WTC11 (cell line): ENCODE measurements around the gene CNTNAP1. TPM values are rescaled to one million over a fixed set of nuclear protein-coding genes. Genes with fewer than 3 reads are reported as not detected.

ENCODE experiments used
- ATAC-seq: fragments of 200-7000 bp; cut with Tn5 transposase; 2 replicates; pipeline ENCODE4 v1.10.0; 2021; ENCODE audit warnings: mild to moderate bottlenecking, moderate library complexity
- CTCF ChIA-PET: fragments of 300-600 bp; sonication (Branson Sonifier 250); formaldehyde crosslinking; loops from one replicate; lab custom pipeline; 2021; ENCODE audit warnings: antibody characterized with exemption; lab: Charles Lee
- POLR2A ChIA-PET: fragments of 350-600 bp; sonication (Branson Sonifier 250); formaldehyde crosslinking; loops from one replicate; lab custom pipeline; 2021; ENCODE audit warnings: antibody characterized with exemption; lab: Charles Lee
- DNase-seq: peaks from one replicate; pipeline ENCODE4 v3.0.0; 2021; ENCODE audit warnings: low spot score
- H3K27ac Mint-ChIP-seq: 2 replicates; pipeline ENCODE4 v1.8.0; 2021; ENCODE audit warnings: mixed read lengths
- H3K27me3 Mint-ChIP-seq: 2 replicates; pipeline ENCODE4 v1.8.0; 2021; ENCODE audit warnings: low read depth, mild to moderate bottlenecking, moderate library complexity, mixed read lengths
- H3K36me3 Mint-ChIP-seq: 2 replicates; pipeline ENCODE4 v1.8.0; 2021; ENCODE audit warnings: mixed read lengths
- H3K4me1 Mint-ChIP-seq: 2 replicates; pipeline ENCODE4 v1.8.0; 2022; ENCODE audit warnings: mixed read lengths
- H3K4me3 Mint-ChIP-seq: 2 replicates; pipeline ENCODE4 v1.8.0; 2021; ENCODE audit warnings: mild to moderate bottlenecking, moderate library complexity, mixed read lengths
- H3K9me3 Mint-ChIP-seq: 2 replicates; pipeline ENCODE4 v1.8.0; 2021; ENCODE audit warnings: mixed read lengths
- ARID4B ChIP-seq: sonication (generic); formaldehyde crosslinking; IDR thresholded peaks from 2 replicates; pipeline ENCODE4 v1.8.0; 2023; ENCODE audit warnings: missing genetic modification reagents, mild to moderate bottlenecking, borderline replicate concordance
- ATF2 ChIP-seq: sonication (generic); formaldehyde crosslinking; IDR thresholded peaks from 2 replicates; pipeline ENCODE4 v1.8.1; 2022; ENCODE audit warnings: low read depth, missing genetic modification reagents, borderline replicate concordance
- CREB1 ChIP-seq: sonication (generic); formaldehyde crosslinking; IDR thresholded peaks from 2 replicates; pipeline ENCODE4 v1.8.0; 2023; ENCODE audit warnings: mild to moderate bottlenecking, missing genetic modification reagents
- E2F5 ChIP-seq: sonication (generic); formaldehyde crosslinking; IDR thresholded peaks from 2 replicates; pipeline ENCODE4 v1.8.1; 2022; ENCODE audit warnings: mild to moderate bottlenecking, moderate library complexity, missing genetic modification reagents
- ELF4 ChIP-seq: sonication (generic); formaldehyde crosslinking; IDR thresholded peaks from 2 replicates; pipeline ENCODE4 v1.8.1; 2022; ENCODE audit warnings: low read depth, mild to moderate bottlenecking, moderate library complexity, missing genetic modification reagents
- ERG ChIP-seq: fragments of 250-450 bp; sonication (Bioruptor Pico); IDR thresholded peaks from 2 replicates; pipeline ENCODE4 v1.8.0; 2021; ENCODE audit warnings: mild to moderate bottlenecking
- FOXJ3 ChIP-seq: sonication (generic); formaldehyde crosslinking; IDR thresholded peaks from 2 replicates; pipeline ENCODE4 v1.9.0; 2021; ENCODE audit warnings: missing genetic modification reagents, mild to moderate bottlenecking, borderline replicate concordance
- GABPB1 ChIP-seq: sonication (generic); formaldehyde crosslinking; IDR thresholded peaks from 2 replicates; pipeline ENCODE4 v1.8.1; 2023; ENCODE audit warnings: mild to moderate bottlenecking, missing genetic modification reagents
- MAX ChIP-seq: sonication (generic); formaldehyde crosslinking; IDR thresholded peaks from 2 replicates; pipeline ENCODE4 v1.8.0; 2022; ENCODE audit warnings: mild to moderate bottlenecking, missing genetic modification reagents
- MXD4 ChIP-seq: fragments of 250-450 bp; sonication (Bioruptor Pico); IDR thresholded peaks from 2 replicates; pipeline ENCODE4 v1.8.0; 2021; ENCODE audit warnings: mild to moderate bottlenecking, moderate library complexity, borderline replicate concordance
- SMAD3 ChIP-seq: sonication (generic); formaldehyde crosslinking; IDR thresholded peaks from 2 replicates; pipeline ENCODE4 v1.8.0; 2022; ENCODE audit warnings: missing genetic modification reagents, mild to moderate bottlenecking, borderline replicate concordance
- SP1 ChIP-seq: sonication (generic); formaldehyde crosslinking; conservative IDR thresholded peaks from 2 replicates; pipeline ENCODE4 v1.8.1; 2022; ENCODE audit warnings: missing genetic modification reagents
- STAT6 ChIP-seq: sonication (generic); formaldehyde crosslinking; conservative IDR thresholded peaks from 2 replicates; pipeline ENCODE4 v1.8.1; 2023; ENCODE audit warnings: mild to moderate bottlenecking, low read depth, missing genetic modification reagents, moderate library complexity
- USF1 ChIP-seq: sonication (generic); formaldehyde crosslinking; IDR thresholded peaks from 2 replicates; pipeline ENCODE4 v1.8.0; 2022; ENCODE audit warnings: mild to moderate bottlenecking, missing genetic modification reagents
- USF2 ChIP-seq: sonication (generic); formaldehyde crosslinking; IDR thresholded peaks from 2 replicates; pipeline ENCODE4 v1.8.1; 2023; ENCODE audit warnings: mild to moderate bottlenecking, missing genetic modification reagents, moderate library complexity
- ZMAT4 ChIP-seq: fragments of 250-450 bp; sonication (Bioruptor Pico); IDR thresholded peaks from 2 replicates; pipeline ENCODE4 v1.9.0; 2021; ENCODE audit warnings: mild to moderate bottlenecking
- ZNF281 ChIP-seq: sonication (generic); formaldehyde crosslinking; IDR thresholded peaks from 2 replicates; pipeline ENCODE4 v1.8.0; 2023; ENCODE audit warnings: mild to moderate bottlenecking, missing genetic modification reagents
- total RNA-seq: library from RNA; stranded (reverse); gene quantifications from 3 replicates; pipeline ENCODE4 v1.2.3, GENCODE V29; 2021

Gene CNTNAP1
- total RNA-seq, 1 experiment from 2014 or later = 12.1 TPM

GRCh38 chr17:42677921-42678781 is 4.2 kb upstream of the CNTNAP1 start:
- no peaks in the 10 kb centered on the region for H3K36me3 Mint-ChIP-seq
- CTCF ChIA-PET = interaction anchor here (1.5 to 6.5 kb wide), 9 partner anchors 8 to 158 kb away, joined by 4 to 122 read pairs (median 19); partner anchors contain the start of genes PSMC3IP, RAMP2 and TUBG2
- TF ChIP-seq ELF4 (CRISPR knock-in tag) = no peak
- TF ChIP-seq STAT6 = no peak
- TF ChIP-seq SMAD3 (CRISPR knock-in tag) = no peak
- TF ChIP-seq CREB1 (CRISPR knock-in tag) = no peak
- TF ChIP-seq ZMAT4 = no peak
- TF ChIP-seq FOXJ3 (CRISPR knock-in tag) = no peak
- peak; percentile 61 for TF ChIP-seq SP1 (CRISPR knock-in tag)
- TF ChIP-seq MAX (CRISPR knock-in tag) = 0 out of 2 replicates have a peak, but pooled peaks have one; percentile 34
- no peak for TF ChIP-seq ZNF281 (CRISPR knock-in tag)
- TF ChIP-seq E2F5 (CRISPR knock-in tag) = peak; percentile 23; the same call in 1 of the 2 replicates
- no peak for TF ChIP-seq MXD4
- TF ChIP-seq ARID4B (CRISPR knock-in tag) = peak; percentile 40; the same call in 1 of the 2 replicates
- 0 out of 2 replicates have a peak, but pooled peaks have one; percentile 7 for TF ChIP-seq USF2 (CRISPR knock-in tag)
- no peak for TF ChIP-seq ERG
- no peak for TF ChIP-seq ATF2 (CRISPR knock-in tag)
- TF ChIP-seq GABPB1 = peak; percentile 57
- 0 out of 2 replicates have a peak, but pooled peaks have one; percentile 24 for TF ChIP-seq USF1 (CRISPR knock-in tag)

More at GRCh38 chr17:42677921-42678781, 4.2 kb upstream of the CNTNAP1 start:
- Mint-ChIP-seq H3K4me3 (peak overlapping the region; percentile 79), H3K27ac (peak overlapping the region; percentile 99), H3K9me3 (no peaks in the 10 kb centered on the region), H3K4me1 (peaks cover 41% of the 10 kb centered on the region), H3K27me3 (peaks cover 11% of the 10 kb centered on the region)
- DNase-seq = peak; percentile 91
- ATAC-seq = peak; percentile 9
- POLR2A ChIA-PET = interaction anchor here (0.9 to 2.5 kb wide), 7 partner anchors 9 to 100 kb away, joined by 3 to 13 read pairs (median 3); partner anchors contain the start of gene PSMC3IP
